GM19397 (cell line): ENCODE measurements around the gene HDDC2.

Source experiments
- ATAC-seq: cut with Tn5 transposase; IDR thresholded peaks from one replicate; pipeline ENCODE4 v1.9.1; 2021; ENCODE audit warnings: mild to moderate bottlenecking, moderate library complexity; ENCODE audit not compliant: unreplicated experiment

Gene HDDC2

GRCh38 chr6:125301435-125302391, at the start of gene HDDC2:
Gene HDDC2 (minus strand): TSS chr6:125301967. CDS start chr6:125301932, 35 bp downstream.
- ATAC-seq: peak; percentile 87

- peak; percentile 73 for ATAC-seq
Observed at GRCh38 chr6:125346926-125347563, 45.3 kb upstream of the HDDC2 start.

- peak; percentile 57 for ATAC-seq
Observed at GRCh38 chr6:125346201-125346925, 44.6 kb upstream of the HDDC2 start.

GRCh38 chr6:125341460-125341859, 39.7 kb upstream of the HDDC2 start:
- no peak for ATAC-seq

GRCh38 chr6:125340991-125341390, 39.2 kb upstream of the HDDC2 start:
- no peak for ATAC-seq

- ATAC-seq: no peak
Observed at GRCh38 chr6:125340175-125340835, 38.5 kb upstream of the HDDC2 start.

- no peak for ATAC-seq
Observed at GRCh38 chr6:125339653-125340052, 37.9 kb upstream of the HDDC2 start.

- no peak for ATAC-seq
Observed at GRCh38 chr6:125338381-125338780, 36.6 kb upstream of the HDDC2 start.

GRCh38 chr6:125337706-125338105, 35.9 kb upstream of the HDDC2 start:
- no peak for ATAC-seq

- ATAC-seq: no peak
Observed at GRCh38 chr6:125332664-125333063, 30.9 kb upstream of the HDDC2 start.

GRCh38 chr6:125325586-125325985, 23.8 kb upstream of the HDDC2 start:
- ATAC-seq: no peak

GRCh38 chr6:125323376-125323775, 21.6 kb upstream of the HDDC2 start:
- ATAC-seq: no peak

GRCh38 chr6:125316621-125317020, 14.9 kb upstream of the HDDC2 start:
- ATAC-seq: no peak

GRCh38 chr6:125315548-125315947, 13.8 kb upstream of the HDDC2 start:
- ATAC-seq: no peak

GRCh38 chr6:125314009-125314581, 12.3 kb upstream of the HDDC2 start:
- ATAC-seq: peak; percentile 89

- ATAC-seq: no peak
Observed at GRCh38 chr6:125312950-125313349, 11.2 kb upstream of the HDDC2 start.

GRCh38 chr6:125312478-125312877, 10.7 kb upstream of the HDDC2 start:
- no peak for ATAC-seq

GRCh38 chr6:125310994-125311649, 9.4 kb upstream of the HDDC2 start:
- ATAC-seq: no peak

- ATAC-seq: no peak
Observed at GRCh38 chr6:125307964-125308615, 6.3 kb upstream of the HDDC2 start.
